ENCODE data around the gene LRSAM1.

DNA sequence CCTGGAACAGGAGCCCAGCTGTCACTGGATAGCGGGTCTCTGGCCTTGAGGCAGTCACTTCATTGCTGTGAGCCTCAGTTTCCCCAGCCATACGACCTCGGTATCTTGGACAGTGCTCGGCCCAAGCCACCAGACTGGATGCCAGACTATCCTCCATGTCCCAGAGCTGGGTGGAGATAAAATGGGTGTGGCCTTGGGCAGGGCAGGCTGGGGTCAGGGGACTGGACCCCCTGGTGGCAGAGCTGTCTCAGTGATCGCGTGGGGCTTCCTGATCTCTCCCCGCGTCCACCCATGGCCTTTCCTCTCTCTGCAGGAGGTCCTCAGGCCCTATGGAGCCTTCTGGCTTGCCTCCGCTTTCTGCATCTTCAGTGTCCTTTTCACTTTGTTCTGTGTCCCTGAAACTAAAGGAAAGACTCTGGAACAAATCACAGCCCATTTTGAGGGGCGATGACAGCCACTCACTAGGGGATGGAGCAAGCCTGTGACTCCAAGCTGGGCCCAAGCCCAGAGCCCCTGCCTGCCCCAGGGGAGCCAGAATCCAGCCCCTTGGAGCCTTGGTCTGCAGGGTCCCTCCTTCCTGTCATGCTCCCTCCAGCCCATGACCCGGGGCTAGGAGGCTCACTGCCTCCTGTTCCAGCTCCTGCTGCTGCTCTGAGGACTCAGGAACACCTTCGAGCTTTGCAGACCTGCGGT is 44.4 kb upstream of the LRSAM1 start:
- TF ChIP-seq TCF4 (CRISPR knock-in tag; IDR thresholded peaks at IDR 0.05; ENCODE audit: borderline replicate concordance) (no peak), PATZ1 (CRISPR knock-in tag; IDR thresholded peaks at IDR 0.05; ENCODE audit: borderline replicate concordance) (no peak), ISL1 (CRISPR knock-in tag; IDR thresholded peaks at IDR 0.05) (no peak), ZFP3 (CRISPR knock-in tag; IDR thresholded peaks at IDR 0.05) (no peak), ARNTL (CRISPR knock-in tag; IDR thresholded peaks at IDR 0.05; ENCODE audit: borderline replicate concordance, low read depth) (no peak), ZFP30 (CRISPR knock-in tag; IDR thresholded peaks at IDR 0.05) (no peak), CSDC2 (CRISPR knock-in tag; IDR thresholded peaks at IDR 0.05) (no peak), OSR1 (CRISPR knock-in tag; IDR thresholded peaks at IDR 0.05) (no peak), RARB (CRISPR knock-in tag; IDR thresholded peaks at IDR 0.05) (no peak), ZNF565 (CRISPR knock-in tag; conservative IDR thresholded peaks at IDR 0.05; ENCODE audit: low read depth) (no peak), CREB5 (CRISPR knock-in tag; IDR thresholded peaks at IDR 0.05; ENCODE audit: low read depth) (no peak), GLIS3 (CRISPR knock-in tag; IDR thresholded peaks at IDR 0.05) (no peak)
- TF ChIP-seq, protein P1, sequence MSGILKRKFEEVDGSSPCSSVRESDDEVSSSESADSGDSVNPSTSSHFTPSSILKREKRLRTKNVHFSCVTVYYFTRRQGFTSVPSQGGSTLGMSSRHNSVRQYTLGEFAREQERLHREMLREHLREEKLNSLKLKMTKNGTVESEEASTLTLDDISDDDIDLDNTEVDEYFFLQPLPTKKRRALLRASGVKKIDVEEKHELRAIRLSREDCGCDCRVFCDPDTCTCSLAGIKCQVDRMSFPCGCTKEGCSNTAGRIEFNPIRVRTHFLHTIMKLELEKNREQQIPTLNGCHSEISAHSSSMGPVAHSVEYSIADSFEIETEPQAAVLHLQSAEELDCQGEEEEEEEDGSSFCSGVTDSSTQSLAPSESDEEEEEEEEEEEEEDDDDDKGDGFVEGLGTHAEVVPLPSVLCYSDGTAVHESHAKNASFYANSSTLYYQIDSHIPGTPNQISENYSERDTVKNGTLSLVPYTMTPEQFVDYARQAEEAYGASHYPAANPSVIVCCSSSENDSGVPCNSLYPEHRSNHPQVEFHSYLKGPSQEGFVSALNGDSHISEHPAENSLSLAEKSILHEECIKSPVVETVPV (CRISPR knock-in tag; IDR thresholded peaks at IDR 0.05), result no peak
- TF ChIP-seq, protein P2, sequence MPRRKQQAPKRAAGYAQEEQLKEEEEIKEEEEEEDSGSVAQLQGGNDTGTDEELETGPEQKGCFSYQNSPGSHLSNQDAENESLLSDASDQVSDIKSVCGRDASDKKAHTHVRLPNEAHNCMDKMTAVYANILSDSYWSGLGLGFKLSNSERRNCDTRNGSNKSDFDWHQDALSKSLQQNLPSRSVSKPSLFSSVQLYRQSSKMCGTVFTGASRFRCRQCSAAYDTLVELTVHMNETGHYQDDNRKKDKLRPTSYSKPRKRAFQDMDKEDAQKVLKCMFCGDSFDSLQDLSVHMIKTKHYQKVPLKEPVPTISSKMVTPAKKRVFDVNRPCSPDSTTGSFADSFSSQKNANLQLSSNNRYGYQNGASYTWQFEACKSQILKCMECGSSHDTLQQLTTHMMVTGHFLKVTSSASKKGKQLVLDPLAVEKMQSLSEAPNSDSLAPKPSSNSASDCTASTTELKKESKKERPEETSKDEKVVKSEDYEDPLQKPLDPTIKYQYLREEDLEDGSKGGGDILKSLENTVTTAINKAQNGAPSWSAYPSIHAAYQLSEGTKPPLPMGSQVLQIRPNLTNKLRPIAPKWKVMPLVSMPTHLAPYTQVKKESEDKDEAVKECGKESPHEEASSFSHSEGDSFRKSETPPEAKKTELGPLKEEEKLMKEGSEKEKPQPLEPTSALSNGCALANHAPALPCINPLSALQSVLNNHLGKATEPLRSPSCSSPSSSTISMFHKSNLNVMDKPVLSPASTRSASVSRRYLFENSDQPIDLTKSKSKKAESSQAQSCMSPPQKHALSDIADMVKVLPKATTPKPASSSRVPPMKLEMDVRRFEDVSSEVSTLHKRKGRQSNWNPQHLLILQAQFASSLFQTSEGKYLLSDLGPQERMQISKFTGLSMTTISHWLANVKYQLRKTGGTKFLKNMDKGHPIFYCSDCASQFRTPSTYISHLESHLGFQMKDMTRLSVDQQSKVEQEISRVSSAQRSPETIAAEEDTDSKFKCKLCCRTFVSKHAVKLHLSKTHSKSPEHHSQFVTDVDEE (CRISPR knock-in tag; IDR thresholded peaks at IDR 0.05), result no peak

Measured in SK-N-SH treated with all-trans-retinoic acid at 6 μM for 48 hours (cell line).